ENCODE data around the gene GPALPP1. TPM values are rescaled to one million over a fixed set of nuclear protein-coding genes. Genes with fewer than 3 reads are reported as not detected.
"Not testable (repeated sequence)": the region's sequence is repeated elsewhere in the genome, so short reads cannot be mapped to it uniquely, and the experiment has no call there.

GPALPP1 gene
- total and polyA plus RNA-seq, 9 donors = 17.3 to 31.9 (median 24.9) TPM

GRCh38 chr13:45011198-45011597 lies 21.9 kb downstream of the GPALPP1 start:
- Histone ChIP-seq H3K4me1 (ENCODE audit: insufficient read depth) (no peaks in the 10 kb centered on the region), H3K36me3 (no peaks in the 10 kb centered on the region), H3K27ac (no peak overlapping the region), H3K9me3 (no peaks in the 10 kb centered on the region), H3K4me3 (no peak overlapping the region), H3K27me3 (no peaks in the 10 kb centered on the region)
- TF ChIP-seq, protein P1, sequence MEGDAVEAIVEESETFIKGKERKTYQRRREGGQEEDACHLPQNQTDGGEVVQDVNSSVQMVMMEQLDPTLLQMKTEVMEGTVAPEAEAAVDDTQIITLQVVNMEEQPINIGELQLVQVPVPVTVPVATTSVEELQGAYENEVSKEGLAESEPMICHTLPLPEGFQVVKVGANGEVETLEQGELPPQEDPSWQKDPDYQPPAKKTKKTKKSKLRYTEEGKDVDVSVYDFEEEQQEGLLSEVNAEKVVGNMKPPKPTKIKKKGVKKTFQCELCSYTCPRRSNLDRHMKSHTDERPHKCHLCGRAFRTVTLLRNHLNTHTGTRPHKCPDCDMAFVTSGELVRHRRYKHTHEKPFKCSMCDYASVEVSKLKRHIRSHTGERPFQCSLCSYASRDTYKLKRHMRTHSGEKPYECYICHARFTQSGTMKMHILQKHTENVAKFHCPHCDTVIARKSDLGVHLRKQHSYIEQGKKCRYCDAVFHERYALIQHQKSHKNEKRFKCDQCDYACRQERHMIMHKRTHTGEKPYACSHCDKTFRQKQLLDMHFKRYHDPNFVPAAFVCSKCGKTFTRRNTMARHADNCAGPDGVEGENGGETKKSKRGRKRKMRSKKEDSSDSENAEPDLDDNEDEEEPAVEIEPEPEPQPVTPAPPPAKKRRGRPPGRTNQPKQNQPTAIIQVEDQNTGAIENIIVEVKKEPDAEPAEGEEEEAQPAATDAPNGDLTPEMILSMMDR (IDR thresholded peaks at IDR 0.05) = no peak
- no peak for TF ChIP-seq POLR2A (IDR thresholded peaks at IDR 0.05)
- no peak for TF ChIP-seq EP300 (IDR thresholded peaks at IDR 0.05)
- intact Hi-C loops (cut with DNase I) = no loop called here
- WGBS, 3 donors = 95 to 98% (median 95%) methylated on average over 6 of the region's 6 CpGs
- no peak for DNase-seq

- Histone ChIP-seq H3K4me1 (ENCODE audit: insufficient read depth) (no peaks in the 10 kb centered on the region), H3K9me3 (no peaks in the 10 kb centered on the region), H3K27ac (no peak overlapping the region), H3K4me3 (no peak overlapping the region), H3K27me3 (no peaks in the 10 kb centered on the region), H3K36me3 (no peaks in the 10 kb centered on the region)
- WGBS, 3 donors = 93 to 95% (median 94%) methylated on average over 2 of the region's 2 CpGs
- TF ChIP-seq POLR2A (IDR thresholded peaks at IDR 0.05) (no peak), EP300 (IDR thresholded peaks at IDR 0.05) (no peak)
- TF ChIP-seq, protein P1 (IDR thresholded peaks at IDR 0.05) = no peak
- DNase-seq = no peak
- intact Hi-C loops (cut with DNase I) = no loop called here
These were observed 26.0 kb downstream of the GPALPP1 start for GRCh38 chr13:45015300-45015699.

GRCh38 chr13:45016792-45017425 lies 27.6 kb downstream of the GPALPP1 start:
- Histone ChIP-seq H3K9me3 (no peaks in the 10 kb centered on the region), H3K36me3 (no peaks in the 10 kb centered on the region), H3K4me3 (no peak overlapping the region), H3K27me3 (no peaks in the 10 kb centered on the region), H3K27ac (no peak overlapping the region), H3K4me1 (ENCODE audit: insufficient read depth) (no peaks in the 10 kb centered on the region)
- DNase-seq = no peak
- TF ChIP-seq POLR2A (IDR thresholded peaks at IDR 0.05) (no peak), EP300 (IDR thresholded peaks at IDR 0.05) (no peak)
- TF ChIP-seq, protein P1 (IDR thresholded peaks at IDR 0.05) = no peak
- intact Hi-C loops (cut with DNase I) = no loop called here
- 97 to 99% (median 98%) methylated on average over 3 of the region's 3 CpGs for WGBS, 3 donors

GRCh38 chr13:45019981-45020380 lies 30.6 kb downstream of the GPALPP1 start:
- H3K27ac ChIP-seq; H3K36me3 ChIP-seq; H3K9me3 ChIP-seq; intact Hi-C loops (cut with DNase I); DNase-seq; H3K4me3 ChIP-seq; H3K4me1 ChIP-seq (ENCODE audit: insufficient read depth); H3K27me3 ChIP-seq: not testable (repeated sequence)
- WGBS, 3 donors = 96 to 97% (median 97%) methylated on average over 7 of the region's 7 CpGs

- Histone ChIP-seq H3K9me3 (no peaks in the 10 kb centered on the region), H3K36me3 (no peaks in the 10 kb centered on the region)
- 86 to 92% (median 90%) methylated on average over 3 of the region's 3 CpGs for WGBS, 3 donors
These were observed 31.9 kb downstream of the GPALPP1 start for GRCh38 chr13:45021250-45021649.

More at GRCh38 chr13:45021250-45021649, 31.9 kb downstream of the GPALPP1 start:
- no peak overlapping the region for H3K27ac ChIP-seq
- H3K4me3 ChIP-seq = no peak overlapping the region
- no peak for DNase-seq
- intact Hi-C loops (cut with DNase I) = no loop called here
- H3K27me3 ChIP-seq = no peaks in the 10 kb centered on the region
- no peaks in the 10 kb centered on the region for H3K4me1 ChIP-seq (ENCODE audit: insufficient read depth)
- TF ChIP-seq POLR2A (IDR thresholded peaks at IDR 0.05) (no peak), EP300 (IDR thresholded peaks at IDR 0.05) (no peak)
- TF ChIP-seq, protein P1 (IDR thresholded peaks at IDR 0.05) = no peak

Data from ovary (tissue), 9 donors.